H1 (cell line): Measurements from ENCODE around the gene ACE. TPM values are rescaled to one million over a fixed set of nuclear protein-coding genes. Genes with fewer than 3 reads are reported as not detected.
"Not testable (repeated sequence)": the region's sequence is repeated elsewhere in the genome, so short reads cannot be mapped to it uniquely, and the experiment has no call there.

Source experiments
- CTCF ChIA-PET: fragments of 300-600 bp; sonication (Branson Sonifier 250); formaldehyde crosslinking; loops from one replicate; lab custom pipeline; 2021; ENCODE audit not compliant: partially characterized antibody; lab: Charles Lee
- POLR2A ChIA-PET: fragments of 300-600 bp; sonication (Branson Sonifier 250); formaldehyde crosslinking; loops from one replicate; lab custom pipeline; 2021; ENCODE audit warnings: inconsistent platforms; ENCODE audit not compliant: partially characterized antibody; lab: Charles Lee
- DNase-seq, 2 experiments: peaks; one replicate each; pipeline versions ENCODE4 v3.0.0 to v3.0.0-alpha.2; 2010 to 2022; ENCODE audit warnings: low spot score in 2 of 2, low read depth in 1 of 2, mixed read lengths in 1 of 2
- FAIRE-seq: peaks from 2 replicates; lab custom pipeline; 2011; peaks lifted over from hg19 to GRCh38; lab: Jason Lieb, UNC
- H2AFZ ChIP-seq: 2 replicates; pipeline ENCODE4 v1.8.1; 2012; ENCODE audit warnings: low read length, inconsistent platforms
- H2AK5ac ChIP-seq: 2 replicates; pipeline ENCODE4 v1.6.1; 2013; ENCODE audit warnings: low read depth, low read length
- H2BK120ac ChIP-seq: replicated peaks from 2 replicates; pipeline ENCODE3; 2013; ENCODE audit warnings: low read depth, low read length, inconsistent platforms
- H2BK12ac ChIP-seq: 2 replicates; pipeline ENCODE4 v1.6.1; 2013; ENCODE audit warnings: low read depth, low read length
- H2BK15ac ChIP-seq: 2 replicates; pipeline ENCODE4 v1.6.1; 2013; ENCODE audit warnings: low read length
- H2BK20ac ChIP-seq: 2 replicates; pipeline ENCODE4 v1.6.1; 2013; ENCODE audit warnings: low read length
- H2BK5ac ChIP-seq: 2 replicates; pipeline ENCODE4 v1.6.1; 2013; ENCODE audit warnings: low read depth, low read length
- H3K14ac ChIP-seq: 2 replicates; pipeline ENCODE4 v1.6.1; 2013; ENCODE audit warnings: inconsistent platforms; ENCODE audit not compliant: insufficient read length
- H3K18ac ChIP-seq: 2 replicates; pipeline ENCODE4 v1.6.1; 2013; ENCODE audit warnings: low read length; ENCODE audit errors: extremely low read depth
- H3K23ac ChIP-seq: 2 replicates; pipeline ENCODE4 v1.6.1; 2013; ENCODE audit warnings: inconsistent platforms; ENCODE audit not compliant: insufficient read length
- H3K23me2 ChIP-seq: 2 replicates; pipeline ENCODE4 v1.6.1; 2013; ENCODE audit warnings: low read depth, low read length
- H3K27ac ChIP-seq: 2 replicates; pipeline ENCODE4 v1.6.1; 2011; ENCODE audit warnings: low read depth, low read length, inconsistent platforms
- H3K27me3 ChIP-seq, 4 experiments: replicated peaks in 1 of 4; 1 replicate in 1 of 4; 2 replicates in 3 of 4; pipeline versions ENCODE4 v1.6.1 to v1.8.1; 2011 to 2013; ENCODE audit warnings: low read length in 3 of 4, mild to moderate bottlenecking in 3 of 4, inconsistent platforms in 2 of 4, mixed read lengths in 2 of 4, moderate library complexity in 1 of 4; ENCODE audit not compliant: control insufficient read depth in 3 of 4, insufficient read depth in 3 of 4; ENCODE audit errors: extremely low read depth in 1 of 4
- H3K36me3 ChIP-seq, 4 experiments: 2 replicates each; pipeline versions ENCODE4 v1.6.1 to v1.8.1; 2011 to 2013; ENCODE audit warnings: mild to moderate bottlenecking in 4 of 4, low read length in 3 of 4, moderate library complexity in 2 of 4, control low read depth in 1 of 4, inconsistent platforms in 1 of 4; ENCODE audit not compliant: insufficient read depth in 4 of 4, control insufficient read depth in 2 of 4
- H3K4ac ChIP-seq: replicated peaks from 2 replicates; pipeline ENCODE3; 2013; ENCODE audit warnings: low read length, low read depth, mixed read lengths, inconsistent platforms; ENCODE audit not compliant: insufficient read length
- H3K4me1 ChIP-seq, 4 experiments: replicated peaks in 1 of 4; 1 replicate in 1 of 4; 2 replicates in 3 of 4; pipeline versions ENCODE4 v1.6.1 to v1.8.1; 2011 to 2013; ENCODE audit warnings: low read length in 3 of 4, inconsistent platforms in 2 of 4, mixed read lengths in 1 of 4; ENCODE audit not compliant: insufficient read depth in 4 of 4, control insufficient read depth in 3 of 4
- H3K4me2 ChIP-seq, 2 experiments: 2 replicates each; pipeline versions ENCODE4 v1.6.1 to v1.8.1; 2011 to 2013; ENCODE audit warnings: low read depth in 2 of 2, low read length in 2 of 2, control low read depth in 1 of 2, inconsistent platforms in 1 of 2, mild to moderate bottlenecking in 1 of 2; ENCODE audit not compliant: insufficient read depth in 1 of 2
- H3K4me3 ChIP-seq, 4 experiments: fragments of 200-600, 300-600 bp in 1 of 4; sonication (generic), shearing (Covaris generic), sonication (Bioruptor Twin) in 1 of 4; 2 replicates each; pipeline versions ENCODE4 v1.5.1 to v1.8.1; 2011 to 2016; ENCODE audit warnings: low read length in 4 of 4, low read depth in 3 of 4, control low read depth in 2 of 4, inconsistent platforms in 2 of 4, mild to moderate bottlenecking in 2 of 4, mixed read lengths in 1 of 4, moderate library complexity in 1 of 4; ENCODE audit not compliant: insufficient read depth in 2 of 4; ENCODE audit errors: extremely low read depth in 1 of 4
- H3K56ac ChIP-seq: replicated peaks from 2 replicates; pipeline ENCODE3; 2013; ENCODE audit warnings: low read depth, mild to moderate bottlenecking, mixed read lengths, low read length, inconsistent platforms; ENCODE audit not compliant: insufficient read length
- H3K79me1 ChIP-seq: 2 replicates; pipeline ENCODE4 v1.6.1; 2013; ENCODE audit warnings: low read depth, low read length, control low read depth
- H3K79me2 ChIP-seq, 2 experiments: 2 replicates each; pipeline versions ENCODE4 v1.6.1 to v1.8.1; 2012 to 2013; ENCODE audit warnings: low read length in 2 of 2, mild to moderate bottlenecking in 2 of 2, inconsistent platforms in 1 of 2; ENCODE audit not compliant: insufficient read depth in 2 of 2, control insufficient read depth in 1 of 2
- H3K9ac ChIP-seq, 4 experiments: replicated peaks in 1 of 4; 1 replicate in 1 of 4; 2 replicates in 3 of 4; pipeline versions ENCODE4 v1.6.1 to v1.8.1; 2011 to 2013; ENCODE audit warnings: low read depth in 3 of 4, low read length in 3 of 4, control low read depth in 2 of 4, mild to moderate bottlenecking in 2 of 4, moderate library complexity in 2 of 4, inconsistent platforms in 1 of 4; ENCODE audit errors: extremely low read depth in 1 of 4
- H3K9me3 ChIP-seq, 2 experiments: 2 replicates each; pipeline versions ENCODE4 v1.6.1 to v1.8.1; 2012 to 2013; ENCODE audit warnings: mild to moderate bottlenecking in 2 of 2, moderate library complexity in 2 of 2, control low read depth in 1 of 2, inconsistent platforms in 1 of 2, low read depth in 1 of 2, low read length in 1 of 2, mixed read lengths in 1 of 2; ENCODE audit not compliant: insufficient read depth in 2 of 2
- H4K20me1 ChIP-seq, 2 experiments: replicated peaks in 1 of 2; 2 replicates each; pipeline versions ENCODE3 to v1.8.1; 2011 to 2013; ENCODE audit warnings: inconsistent platforms in 2 of 2, low read length in 2 of 2, mild to moderate bottlenecking in 1 of 2; ENCODE audit not compliant: insufficient read depth in 2 of 2, control insufficient read depth in 1 of 2
- H4K5ac ChIP-seq: 2 replicates; pipeline ENCODE4 v1.6.1; 2013; ENCODE audit warnings: low read length, low read depth, mixed read lengths, inconsistent platforms; ENCODE audit not compliant: insufficient read length
- H4K8ac ChIP-seq: 2 replicates; pipeline ENCODE4 v1.8.0; 2013; ENCODE audit warnings: mild to moderate bottlenecking, moderate library complexity, low read length, inconsistent platforms; ENCODE audit not compliant: insufficient read depth; ENCODE audit errors: extremely low read depth
- H4K91ac ChIP-seq: replicated peaks from 2 replicates; pipeline ENCODE3; 2013; ENCODE audit warnings: low read length, mixed read lengths, inconsistent platforms; ENCODE audit not compliant: insufficient read length
- WGBS, 2 experiments: shearing (Covaris generic) in 1 of 2; methylation state at CpG; one replicate each; pipeline versions ENCODE4 v1.1.6 to v1.1.7; 2013 to 2015; ENCODE audit warnings: low lambda C conversion rate in 2 of 2, mixed read lengths in 2 of 2, inconsistent platforms in 1 of 2, low coverage in 1 of 2, missing lambda C conversion rate in 1 of 2; ENCODE audit not compliant: insufficient replicate concordance in 2 of 2, insufficient coverage in 1 of 2, insufficient read length in 1 of 2; ENCODE audit errors: extremely low coverage in 1 of 2, missing lambda C conversion rate in 1 of 2; 5-methylcytosine and 5-hydroxymethylcytosine counted together
- polyA plus RNA-seq, 7 experiments: library from polyadenylated mRNA; depleted of rRNA in 3 of 7; stranded (reverse) in 5 of 7; unstranded in 2 of 7; fragments of >200 nt in 5 of 7; fragments of 200-250 nt in 2 of 7; gene quantifications; 1 replicate in 5 of 7; 2 replicates in 1 of 7; 4 replicates in 1 of 7; pipeline versions ENCODE4 v1.2.1 to v1.2.3, GENCODE V29; 2011 to 2013; ENCODE audit warnings: missing spikeins in 2 of 7, mixed read lengths in 2 of 7
- total RNA-seq: library from RNA; stranded (reverse); fragmentation: NEBNext Ultra II Directional; extraction: Animal tissue kit (Norgen Biotek cat#: 25700); gene quantifications from 2 replicates; pipeline ENCODE4 v1.2.1, GENCODE V29; 2021

The ACE gene
- total and polyA plus RNA-seq, 2 of the 8 experiments (the other 6 are each of a cell fraction or from before 2014, with no cell fraction given), result 2.5 to 5.5 TPM

GRCh38 chr17:63454357-63454756, 22.5 kb upstream of the ACE start:
- not testable (repeated sequence) for H3K79me2 ChIP-seq, H3K23ac ChIP-seq, H3K4me1 ChIP-seq, H3K4ac ChIP-seq, H3K14ac ChIP-seq, H2AK5ac ChIP-seq, H3K9ac ChIP-seq, H4K20me1 ChIP-seq, H4K91ac ChIP-seq, H3K56ac ChIP-seq, H2BK15ac ChIP-seq, H2BK120ac ChIP-seq, H2BK5ac ChIP-seq, DNase-seq, H3K27ac ChIP-seq, H2BK12ac ChIP-seq, H2AFZ ChIP-seq, H4K8ac ChIP-seq, H3K23me2 ChIP-seq, H3K79me1 ChIP-seq, H3K18ac ChIP-seq, H3K36me3 ChIP-seq, H3K9me3 ChIP-seq, H3K4me3 ChIP-seq, H3K4me2 ChIP-seq, H3K27me3 ChIP-seq, FAIRE-seq, H2BK20ac ChIP-seq, H4K5ac ChIP-seq
- CTCF ChIA-PET, result interaction anchor here (1.1 to 2.7 kb wide), 8 partner anchors 9 to 158 kb away, joined by 3 to 26 read pairs (median 6); no protein-coding TSS in a partner anchor
- POLR2A ChIA-PET, result interaction anchor here (1.4 to 1.8 kb wide), 2 partner anchors 7 to 18 kb away, joined by 3 to 6 read pairs; partner anchors contain the start of gene CYB561
- 85% methylated on average over 6 of the region's 6 CpGs; no CpG with 5 or more reads in 1 of the 2 experiments for WGBS, 2 experiments
